Upper lobe of left lung (tissue), 6 donors: Measurements from ENCODE around the gene SPTSSB. TPM values are rescaled to one million over a fixed set of nuclear protein-coding genes. Genes with fewer than 3 reads are reported as not detected.

Experiments used
- ATAC-seq, 2 donors: fragments of 200-7000 bp; cut with Tn5 transposase; one replicate each; pipeline ENCODE4 v1.9.1; 2022; ENCODE audit warnings: mild to moderate bottlenecking in 2 of 2, moderate library complexity in 2 of 2; ENCODE audit not compliant: low FRiP score in 2 of 2
- DNase-seq, 2 donors: peaks; one replicate each; pipeline ENCODE4 v3.0.0-alpha.2; 2019 to 2020
- H3K27ac ChIP-seq, 4 donors: fragments of 200-600 bp; sonication (generic); one replicate each; pipeline ENCODE4 v1.5.1; 2016 to 2019
- H3K27me3 ChIP-seq, 4 donors: fragments of 200-600 bp; sonication (generic); one replicate each; pipeline ENCODE4 v1.5.1; 2017 to 2019
- H3K36me3 ChIP-seq, 4 donors: fragments of 200-600 bp; sonication (generic); one replicate each; pipeline ENCODE4 v1.5.1; 2016 to 2019
- H3K4me1 ChIP-seq, 4 donors: fragments of 200-600 bp; sonication (generic); one replicate each; pipeline ENCODE4 v1.5.1; 2018 to 2019
- H3K4me3 ChIP-seq, 4 donors: fragments of 200-600 bp; sonication (generic); one replicate each; pipeline ENCODE4 v1.5.1; 2017 to 2019; ENCODE audit warnings: mild to moderate bottlenecking in 2 of 4, moderate library complexity in 1 of 4
- H3K9me3 ChIP-seq, 4 donors: fragments of 200-600 bp; sonication (generic); one replicate each; pipeline ENCODE4 v1.5.1; 2018 to 2019
- CTCF ChIP-seq, 6 experiments: fragments of 450-650 bp in 4 of 6; fragments of 200-600 bp in 2 of 6; sonication (generic) in 2 of 6; IDR thresholded peaks; one replicate each; pipeline ENCODE4 v1.5.1; 2016 to 2019; ENCODE audit warnings: antibody characterized with exemption in 6 of 6
- EP300 ChIP-seq, 4 donors: sonication (generic); formaldehyde crosslinking; IDR thresholded peaks; one replicate each; pipeline ENCODE4 v1.5.1; 2017; ENCODE audit warnings: antibody characterized with exemption in 4 of 4, control low read depth in 2 of 4
- POLR2A ChIP-seq, 4 donors: fragments of 450-650 bp; IDR thresholded peaks; one replicate each; pipeline ENCODE4 v1.5.1; 2016 to 2017; ENCODE audit warnings: antibody characterized with exemption in 4 of 4, mild to moderate bottlenecking in 2 of 4
- POLR2AphosphoS5 ChIP-seq, 2 donors: sonication (generic); formaldehyde crosslinking; IDR thresholded peaks; one replicate each; pipeline ENCODE4 v1.5.1; 2017; ENCODE audit warnings: antibody characterized with exemption in 2 of 2
- WGBS, 2 donors: methylation state at CpG; one replicate each; pipeline ENCODE4 v1.1.5; 2017 to 2018; 5-methylcytosine and 5-hydroxymethylcytosine counted together
- total RNA-seq, 6 donors: library from RNA; depleted of rRNA in 4 of 6; stranded (reverse); fragments of >200 nt in 4 of 6; gene quantifications; one replicate each; pipeline versions ENCODE4 v1.1.0 to v1.2.1, GENCODE V29; 2016 to 2021
- donor health status: DM: no; HTN: no; CAD: no; lungs with moderate emphysema.
- donor health status: DM: no; HTN: yes; CAD: no; lungs with severe emphysema.

SPTSSB gene
- total RNA-seq, 6 donors from 2014 or later: 0.46 to 1.1 (median 0.98) TPM; not detected in 3

- TF ChIP-seq POLR2AphosphoS5 (IDR thresholded peaks at IDR 0.05) (no peak), EP300 (IDR thresholded peaks at IDR 0.05) (no peak), CTCF (IDR thresholded peaks at IDR 0.05) (no peak), POLR2A (IDR thresholded peaks at IDR 0.05) (no peak)
- Histone ChIP-seq H3K27ac (no peak overlapping the region), H3K4me3 (no peak overlapping the region), H3K4me1 (no peaks in the 10 kb centered on the region), H3K9me3 (peaks cover 0 to 9% (median 2%) of the 10 kb centered on the region in 4 donors), H3K27me3 (no peaks in the 10 kb centered on the region), H3K36me3 (no peaks in the 10 kb centered on the region)
- DNase-seq (no peak), ATAC-seq (peak in 1 of 2 donors; percentile 30)
- 79 to 89% methylated on average over 2 to 3 of the region's 3 CpGs for WGBS, 2 donors
Measured at GRCh38 chr3:161319867-161320266, 51.5 kb downstream of the SPTSSB start.

- ATAC-seq (no peak), DNase-seq (no peak)
- H3K27me3 ChIP-seq: no peaks in the 10 kb centered on the region
- H3K36me3 ChIP-seq: no peaks in the 10 kb centered on the region
- no peak overlapping the region for H3K27ac ChIP-seq
- 91 to 93% methylated on average over 2 of the region's 2 CpGs for WGBS, 2 donors
- H3K4me3 ChIP-seq: no peak overlapping the region
- no peak for TF ChIP-seq POLR2A (IDR thresholded peaks at IDR 0.05)
- no peak for TF ChIP-seq POLR2AphosphoS5 (IDR thresholded peaks at IDR 0.05)
- H3K9me3 ChIP-seq: peaks cover 0 to 9% (median 2%) of the 10 kb centered on the region in 4 donors
- no peaks in the 10 kb centered on the region for H3K4me1 ChIP-seq
Measured at GRCh38 chr3:161317077-161317476, 54.2 kb downstream of the SPTSSB start.

- WGBS, 2 donors: 87 to 89% methylated on average over 3 of the region's 3 CpGs
- no peak overlapping the region for H3K27ac ChIP-seq
- TF ChIP-seq POLR2A (IDR thresholded peaks at IDR 0.05) (no peak), EP300 (IDR thresholded peaks at IDR 0.05) (no peak), POLR2AphosphoS5 (IDR thresholded peaks at IDR 0.05) (no peak), CTCF (IDR thresholded peaks at IDR 0.05) (no peak)
Measured at GRCh38 chr3:161316006-161316689, 55.2 kb downstream of the SPTSSB start.

GRCh38 chr3:161314836-161315395, 56.4 kb downstream of the SPTSSB start:
- no peaks in the 10 kb centered on the region for H3K27me3 ChIP-seq
- TF ChIP-seq EP300 (IDR thresholded peaks at IDR 0.05): no peak
- no peak for TF ChIP-seq CTCF (IDR thresholded peaks at IDR 0.05)
- TF ChIP-seq POLR2AphosphoS5 (IDR thresholded peaks at IDR 0.05): no peak
- no peak for TF ChIP-seq POLR2A (IDR thresholded peaks at IDR 0.05)
- no peaks in the 10 kb centered on the region for H3K36me3 ChIP-seq
- 90 to 96% methylated on average over 3 of the region's 3 CpGs for WGBS, 2 donors
- DNase-seq (no peak), ATAC-seq (no peak)
- no peaks in the 10 kb centered on the region for H3K4me1 ChIP-seq
- no peak overlapping the region for H3K27ac ChIP-seq
- no peak overlapping the region for H3K4me3 ChIP-seq
- H3K9me3 ChIP-seq: no peaks in the 10 kb centered on the region

More at GRCh38 chr3:161316006-161316689, 55.2 kb downstream of the SPTSSB start:
- Histone ChIP-seq H3K27me3 (no peaks in the 10 kb centered on the region), H3K4me1 (no peaks in the 10 kb centered on the region), H3K36me3 (no peaks in the 10 kb centered on the region), H3K9me3 (peaks cover 0 to 6% (median 2%) of the 10 kb centered on the region in 4 donors), H3K4me3 (no peak overlapping the region)
- no peak for ATAC-seq
- DNase-seq: no peak

- TF ChIP-seq POLR2AphosphoS5 (IDR thresholded peaks at IDR 0.05): no peak
- no peak for TF ChIP-seq POLR2A (IDR thresholded peaks at IDR 0.05)
- no peak for TF ChIP-seq EP300 (IDR thresholded peaks at IDR 0.05)
- no peak for TF ChIP-seq CTCF (IDR thresholded peaks at IDR 0.05)
- H3K9me3 ChIP-seq: peaks cover 0 to 7% (median 0%) of the 10 kb centered on the region in 4 donors
- no peak overlapping the region for H3K4me3 ChIP-seq
- H3K27ac ChIP-seq: no peak overlapping the region
- DNase-seq (no peak), ATAC-seq (peak; percentile 26 to 55)
- no peaks in the 10 kb centered on the region for H3K4me1 ChIP-seq
- no peaks in the 10 kb centered on the region for H3K36me3 ChIP-seq
- no peaks in the 10 kb centered on the region for H3K27me3 ChIP-seq
- WGBS, 2 donors: 54 to 65% methylated on average over 5 of the region's 5 CpGs
Measured at GRCh38 chr3:161310649-161311423, 60.5 kb downstream of the SPTSSB start.
